NCI-H748 (cell line): Measurements from ENCODE around the gene MRGPRX1.
A peak's percentile ranks its signal among the peaks of the same experiment; 100 is the strongest.
"Not testable (repeated sequence)": the region's sequence is repeated elsewhere in the genome, so short reads cannot be mapped to it uniquely, and the experiment has no call there.

ENCODE experiments used
- DNase-seq: peaks from one replicate; lab custom pipeline; 2025; ENCODE audit not compliant: unreplicated experiment; lab: John Stamatoyannopoulos, UW

The MRGPRX1 gene

GRCh38 chr11:18939314-18939713, at the start of gene MRGPRX1:
TSS of gene MRGPRX1 (minus strand) at chr11:18939414. CDS start at chr11:18934784, 4,630 bp downstream.
- DNase-seq = no peak

- DNase-seq = no peak
Measured at GRCh38 chr11:18987454-18988231, 48.4 kb upstream of the MRGPRX1 start.

DNA sequence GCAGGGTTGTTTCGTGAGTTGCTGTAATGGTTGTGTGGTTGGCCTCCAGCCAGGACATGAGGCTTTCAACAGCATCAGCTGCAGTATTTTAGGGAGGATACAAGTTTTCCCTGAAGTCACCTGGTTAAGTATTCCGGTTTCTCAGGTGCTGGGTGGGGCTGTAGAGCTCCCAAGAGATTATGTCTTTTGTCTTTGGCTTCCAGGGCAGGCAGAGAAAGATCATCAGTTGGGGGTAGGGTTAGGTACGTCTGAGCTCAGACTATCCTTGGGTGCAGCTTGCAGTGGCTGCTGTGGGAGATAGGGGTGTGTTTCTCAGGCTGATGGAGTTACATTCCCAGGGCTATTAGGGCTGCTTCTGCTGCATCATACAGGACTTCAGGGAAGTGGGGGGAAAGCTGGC, 47.5 kb upstream of the MRGPRX1 start:
- DNase-seq = peak; percentile 8

DNA sequence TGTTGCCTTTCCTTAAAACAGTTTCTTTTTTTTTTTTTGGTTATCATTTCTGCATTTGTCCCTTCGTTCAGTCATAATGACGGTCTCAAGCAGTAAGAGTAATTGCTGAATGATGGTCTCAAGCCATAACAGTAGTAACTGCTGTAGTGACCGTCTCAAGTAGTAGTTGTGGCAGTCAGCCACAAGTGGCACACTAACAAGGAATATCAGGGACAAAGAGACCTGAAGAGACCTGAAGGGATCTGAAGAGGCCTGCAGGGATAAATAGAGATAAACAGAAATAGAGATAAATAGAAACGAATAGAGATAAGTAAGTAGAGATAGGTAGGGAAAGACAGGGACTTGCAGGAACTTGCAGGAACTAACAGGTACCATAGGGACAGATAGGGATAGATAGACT, 42.7 kb upstream of the MRGPRX1 start:
- no peak for DNase-seq

- DNase-seq = no peak
Measured at GRCh38 chr11:18974192-18974591, 35.0 kb upstream of the MRGPRX1 start.

DNA sequence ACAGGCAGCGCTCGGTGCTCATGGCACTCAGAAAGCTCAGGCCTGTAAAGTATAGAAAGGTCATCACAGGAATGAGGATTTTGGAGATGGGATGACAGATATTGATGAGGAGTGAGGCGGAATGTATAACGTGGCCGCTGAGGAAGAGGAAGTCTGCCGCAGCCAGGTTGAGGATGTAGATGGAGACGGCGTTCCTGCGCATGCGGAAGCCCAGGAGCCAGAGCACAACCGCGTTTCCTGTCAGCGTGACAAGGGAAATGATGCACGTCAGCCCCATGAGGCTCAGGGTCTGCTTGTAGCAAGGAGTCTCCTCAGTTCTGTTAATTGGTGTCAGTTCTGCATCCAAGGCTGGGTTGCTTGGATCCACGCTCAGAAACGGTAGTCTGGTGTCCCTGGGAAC, 33.1 kb upstream of the MRGPRX1 start:
- no peak for DNase-seq

DNA sequence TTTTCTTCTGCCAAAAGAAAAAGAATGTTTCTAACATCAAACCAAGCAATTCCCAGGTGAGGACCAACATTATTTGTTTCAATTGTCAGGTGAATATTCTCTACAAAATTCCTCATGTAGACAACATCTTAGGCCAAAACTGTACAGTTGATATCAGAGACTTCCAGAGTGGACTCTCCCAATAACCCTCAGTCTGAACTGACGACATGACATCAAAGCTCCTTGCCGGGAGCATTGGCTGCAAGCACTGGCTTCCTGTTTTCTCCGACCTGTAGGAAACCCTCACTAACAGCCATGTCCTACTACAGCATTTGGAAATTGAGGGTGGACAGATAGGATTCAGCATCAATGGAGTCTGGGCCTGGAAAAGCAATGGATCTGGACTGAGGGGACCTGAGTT, 30.5 kb upstream of the MRGPRX1 start:
- no peak for DNase-seq

DNA sequence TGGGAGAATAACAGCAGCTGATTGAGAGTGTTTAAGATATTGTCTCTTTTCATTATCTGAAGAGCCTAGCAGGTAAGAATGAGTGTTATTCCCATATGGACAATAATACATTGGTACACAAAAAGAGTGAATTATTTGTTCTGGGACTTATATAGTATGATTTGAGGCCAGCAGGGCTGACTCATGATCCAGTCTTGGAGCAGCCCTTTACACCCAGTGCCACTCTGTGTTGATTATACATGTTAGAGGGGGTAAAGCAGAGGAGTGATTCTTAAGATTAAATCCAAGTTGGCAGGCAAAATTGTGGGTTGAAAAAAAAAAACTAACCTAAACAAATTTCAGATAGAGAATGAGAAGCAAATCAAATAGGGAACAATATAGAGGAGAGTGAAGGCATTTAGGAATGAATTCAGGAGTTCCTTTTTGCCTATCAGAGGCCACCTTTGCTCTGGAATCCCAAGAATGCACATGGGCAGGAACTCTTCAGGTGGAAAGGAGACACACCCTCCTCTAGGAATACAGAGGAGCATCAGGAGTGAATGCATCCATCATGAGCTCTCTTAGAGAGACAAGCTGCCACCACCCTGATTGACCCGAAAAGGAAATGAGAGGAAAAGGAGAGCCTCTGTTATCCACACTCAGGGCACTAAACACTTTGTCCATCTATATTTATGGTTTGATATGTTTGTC, 19.2 kb upstream of the MRGPRX1 start:
- no peak for DNase-seq

DNA sequence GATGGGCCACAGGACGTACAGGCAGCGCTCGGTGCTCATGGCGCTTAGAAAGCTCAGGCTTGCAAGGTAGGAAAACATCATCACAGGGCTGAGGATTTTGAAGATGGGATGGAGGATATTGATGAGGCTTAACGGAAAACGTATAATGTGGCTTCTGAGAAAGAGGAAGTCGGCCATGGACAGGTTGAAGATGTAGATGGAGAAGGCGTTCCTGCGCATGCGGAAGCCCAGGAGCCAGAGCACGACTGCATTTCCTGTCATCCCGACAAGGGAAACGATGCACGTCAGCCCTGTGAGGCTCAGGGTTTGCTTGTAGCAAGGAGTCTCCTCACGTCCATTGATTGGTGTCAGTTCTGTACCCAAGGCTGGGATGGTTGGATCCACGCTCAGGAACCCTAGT, 17.4 kb upstream of the MRGPRX1 start:
- no peak for DNase-seq

- DNase-seq = no peak
Measured at GRCh38 chr11:18936002-18936673, 3.1 kb downstream of the MRGPRX1 start.

DNA sequence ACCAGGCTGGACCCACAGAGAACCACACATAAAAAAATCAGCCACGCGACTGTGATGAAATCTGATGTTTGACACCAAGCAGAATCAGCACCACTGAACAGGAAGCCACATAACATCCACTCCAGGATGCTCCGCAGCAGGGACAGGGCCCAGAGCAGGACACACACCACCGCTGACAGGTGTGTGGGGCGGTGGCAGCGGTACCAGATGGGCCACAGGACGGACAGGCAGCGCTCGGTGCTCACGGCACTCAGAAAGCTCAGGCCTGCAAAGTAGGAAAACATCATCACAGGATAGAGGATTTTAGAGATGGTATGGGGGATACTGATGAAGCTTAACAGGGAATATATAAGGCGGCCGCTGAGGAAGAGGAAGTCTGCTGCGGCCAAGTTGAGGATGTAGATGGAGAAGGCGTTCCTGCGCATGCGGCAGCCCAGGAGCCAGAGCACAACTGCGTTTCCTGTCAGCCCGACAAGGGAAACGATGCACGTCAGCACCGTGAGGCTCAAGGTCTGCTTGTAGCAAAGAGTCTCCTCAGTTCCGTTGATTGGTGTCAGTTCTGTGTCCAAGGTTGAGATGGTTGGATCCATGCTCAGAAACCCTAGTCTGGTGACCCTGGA, 4.9 kb downstream of the MRGPRX1 start:
- no peak for DNase-seq

GRCh38 chr11:18927550-18928322, 11.5 kb downstream of the MRGPRX1 start:
- no peak for DNase-seq

DNA sequence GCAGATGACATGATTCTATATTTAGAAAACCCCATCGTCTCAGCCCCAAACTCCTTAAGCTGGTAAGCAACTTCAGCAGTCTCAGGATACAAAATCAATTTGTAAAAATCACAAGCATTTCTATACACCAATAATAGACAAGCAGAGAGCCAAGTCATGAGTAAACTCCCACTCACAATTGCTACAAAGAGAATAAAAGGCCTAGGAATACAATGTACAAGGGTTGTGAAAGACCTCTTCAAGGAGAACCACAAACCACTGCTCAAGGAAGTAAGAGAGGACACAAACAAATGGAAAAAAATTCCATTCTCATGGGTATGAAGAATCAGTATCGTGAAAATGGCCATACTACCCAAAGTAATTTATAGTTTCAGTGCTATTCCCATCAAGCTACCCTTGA, 13.8 kb downstream of the MRGPRX1 start:
- not testable (repeated sequence) for DNase-seq

DNA sequence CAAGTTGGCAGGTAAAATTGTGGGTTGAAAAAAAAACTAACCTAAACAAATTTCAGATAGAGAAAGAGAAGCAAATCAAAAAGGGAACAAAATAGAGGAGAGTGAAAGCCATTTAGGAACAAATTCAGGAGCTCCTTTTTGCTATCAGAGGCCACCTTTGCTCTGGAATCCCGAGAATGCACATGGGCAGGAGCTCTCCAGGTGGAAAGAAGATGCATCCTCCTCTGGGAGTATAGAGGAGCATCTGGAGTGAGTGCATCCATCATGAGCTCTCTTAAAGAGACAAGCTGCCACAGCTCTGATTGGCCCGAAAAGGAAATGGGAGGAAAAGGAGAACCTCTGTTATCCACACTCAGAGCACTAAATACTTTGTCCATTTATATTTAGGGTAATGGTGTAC, 26.3 kb downstream of the MRGPRX1 start:
- DNase-seq = no peak

DNA sequence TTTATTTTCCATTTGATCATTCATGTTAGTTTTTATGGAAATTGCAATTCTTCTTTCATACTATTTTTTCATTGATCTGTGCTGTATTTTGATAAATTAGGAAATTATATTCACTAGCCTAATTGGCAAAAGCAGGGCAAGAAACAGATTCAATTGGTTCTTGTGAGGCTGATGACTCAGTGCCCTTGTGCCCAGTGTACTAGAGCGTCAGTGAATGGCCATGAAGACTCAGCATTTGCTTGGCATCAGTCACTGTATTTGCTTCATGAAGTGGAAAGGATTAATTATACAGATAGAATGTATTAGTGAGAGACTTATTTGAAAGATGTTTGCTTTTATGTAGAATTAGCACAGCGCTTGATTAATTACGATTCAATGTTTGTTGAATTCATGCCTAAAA, 31.8 kb downstream of the MRGPRX1 start:
- no peak for DNase-seq

DNA sequence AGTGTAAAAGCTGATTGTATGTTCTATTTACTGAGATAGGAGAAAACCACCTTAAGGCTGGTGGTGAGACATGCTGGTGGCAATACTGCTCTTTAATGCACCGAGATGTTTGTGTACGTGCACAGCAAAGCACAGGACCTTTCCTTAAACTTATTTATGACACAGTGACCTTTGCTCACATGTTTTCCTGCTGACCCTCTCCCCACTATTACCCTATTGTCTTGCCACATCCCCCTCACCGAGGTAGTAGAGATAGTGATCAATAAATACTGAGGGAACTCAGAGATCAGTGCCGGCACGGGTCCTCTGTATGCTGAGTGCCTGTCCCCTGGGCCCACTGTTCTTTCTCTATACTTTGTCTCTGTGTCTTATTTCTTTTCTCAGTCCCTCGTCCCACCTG, 38.6 kb downstream of the MRGPRX1 start:
- DNase-seq = not testable (repeated sequence)

DNA sequence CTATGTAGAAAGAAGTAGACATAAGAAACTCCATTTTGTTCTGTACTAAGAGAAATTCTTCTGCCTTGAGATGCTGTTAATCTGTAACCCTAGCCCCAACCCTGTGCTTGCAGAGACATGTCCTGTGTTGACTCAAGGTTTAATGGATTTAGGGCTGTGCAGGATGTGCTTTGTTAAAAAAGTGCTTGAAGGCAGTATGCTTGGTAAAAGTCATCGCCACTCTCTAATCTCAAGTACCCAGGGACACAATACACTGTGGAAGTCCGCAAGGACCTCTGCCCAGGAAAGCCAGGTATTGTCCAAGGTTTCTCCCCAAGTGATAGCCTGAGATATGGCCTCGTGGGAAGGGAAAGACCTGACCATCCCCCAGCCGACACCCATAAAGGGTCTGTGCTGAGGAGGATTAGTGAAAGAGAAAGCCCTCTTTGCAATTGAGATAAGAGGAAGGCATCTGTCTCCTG, 39.0 kb downstream of the MRGPRX1 start:
- peak; percentile 33 for DNase-seq

GRCh38 chr11:18891712-18892111, 47.5 kb downstream of the MRGPRX1 start:
- DNase-seq = not testable (repeated sequence)

- DNase-seq = no peak
Measured at GRCh38 chr11:18890615-18891014, 48.6 kb downstream of the MRGPRX1 start.
